Superior temporal gyrus (tissue), 1 donor: ENCODE results near the gene KIF6.

ENCODE experiments used
- DNase-seq: peaks from one replicate; pipeline ENCODE4 v3.0.0-alpha.2; 2016; ENCODE audit errors: extremely low spot score

KIF6 gene

DNA sequence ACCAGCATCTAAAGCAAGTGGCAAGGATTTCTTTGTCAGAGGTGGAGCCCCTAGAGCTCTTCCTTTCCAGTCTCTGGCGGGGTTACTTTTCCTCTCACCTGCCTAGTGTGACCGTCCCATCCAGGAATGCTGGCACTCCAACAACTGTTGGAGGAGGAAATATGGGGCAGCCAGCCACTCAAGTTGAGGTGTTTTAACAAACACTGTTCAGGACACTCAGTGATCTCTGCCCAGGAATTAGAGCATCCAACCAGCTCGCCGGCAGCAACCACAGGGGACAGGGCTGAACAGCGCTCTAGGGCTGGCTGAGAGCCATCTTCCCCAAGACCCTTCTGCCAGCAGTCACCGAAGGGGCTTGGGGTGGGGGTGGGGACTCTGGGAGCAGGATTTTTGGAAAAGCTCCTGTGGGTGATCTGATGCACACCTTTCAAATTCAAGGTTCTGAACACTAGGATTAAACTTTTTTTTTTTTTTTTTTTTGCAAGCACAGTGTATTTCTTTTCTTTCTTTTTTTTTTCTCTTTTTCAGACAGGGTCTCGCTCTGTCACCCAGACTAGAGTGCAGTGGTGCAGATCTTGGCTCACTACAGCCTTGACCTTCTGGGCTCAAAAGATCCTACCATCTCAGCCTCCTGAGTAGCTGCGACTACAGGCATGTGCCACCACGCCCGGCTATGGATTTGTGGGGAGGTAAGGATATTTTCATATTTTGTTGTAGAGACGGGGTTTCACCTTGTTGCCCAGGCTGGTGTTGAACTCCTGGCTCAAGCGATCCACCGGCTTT is 374.3 kb downstream of the KIF6 start:
- DNase-seq = no peak

DNA sequence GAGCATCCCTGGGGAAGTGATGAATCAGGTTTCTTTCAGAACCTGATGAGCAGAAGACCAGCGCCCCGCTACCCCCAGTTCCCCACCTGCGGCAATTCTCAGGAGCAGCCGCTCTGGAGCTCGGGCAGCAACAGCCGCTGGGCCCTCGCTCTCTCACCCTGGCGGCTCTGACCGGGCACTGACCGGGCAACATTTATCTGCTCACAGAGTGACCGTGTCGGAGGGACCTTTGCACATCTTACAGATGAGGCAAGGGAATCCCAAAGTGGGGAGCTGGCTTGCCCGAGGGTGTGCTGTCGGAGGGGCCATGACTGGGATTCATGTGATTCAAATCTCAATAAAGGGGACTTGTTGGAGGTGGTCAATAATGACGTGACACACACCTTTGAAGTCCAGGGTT is 376.5 kb downstream of the KIF6 start:
- DNase-seq = no peak

GRCh38 chr6:39347906-39348585 is 377.2 kb downstream of the KIF6 start:
- DNase-seq = peak; percentile 88

DNA sequence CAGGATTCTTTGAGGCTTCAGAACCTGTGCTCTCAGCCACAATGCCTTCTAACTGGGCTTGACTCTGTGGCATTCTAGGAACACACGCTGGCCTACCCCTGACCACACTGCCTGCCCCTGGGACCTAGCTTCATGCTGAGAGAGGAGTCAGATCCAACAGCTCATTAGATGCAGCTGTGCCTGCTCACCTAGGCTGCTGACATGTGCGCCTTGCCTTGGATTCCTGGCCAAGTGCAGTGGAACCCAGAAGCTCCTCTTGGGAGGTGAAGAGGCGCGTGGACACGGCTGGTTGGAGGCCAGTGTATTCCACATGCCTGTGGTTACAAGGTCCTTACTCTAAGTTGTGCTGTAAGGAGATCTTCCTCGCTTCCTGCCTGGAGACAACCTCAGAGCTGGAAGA is 378.0 kb downstream of the KIF6 start:
- no peak for DNase-seq

DNA sequence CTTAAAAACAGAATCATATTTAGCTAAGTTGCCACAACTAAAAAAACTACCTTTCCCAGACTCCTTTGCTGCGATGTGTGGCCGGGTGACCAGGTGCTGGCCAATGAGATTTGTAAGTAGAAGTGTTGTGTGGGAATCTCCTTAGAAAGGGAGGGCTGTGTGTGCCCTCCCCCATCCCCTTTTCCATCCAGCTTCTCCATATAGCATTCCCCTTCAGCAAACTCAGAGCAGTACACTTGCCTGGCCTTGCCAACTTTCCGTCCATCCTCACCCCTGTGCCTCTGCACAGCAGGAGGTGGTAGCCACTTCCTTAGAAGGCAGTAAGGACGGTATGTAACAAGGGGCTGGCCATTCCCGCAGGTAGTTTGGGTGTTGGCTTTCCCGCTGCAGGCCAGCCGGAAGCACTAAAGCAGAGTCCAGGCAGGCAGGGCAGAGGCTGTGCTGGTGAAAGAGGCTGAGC is 380.4 kb downstream of the KIF6 start:
- DNase-seq = no peak

DNA sequence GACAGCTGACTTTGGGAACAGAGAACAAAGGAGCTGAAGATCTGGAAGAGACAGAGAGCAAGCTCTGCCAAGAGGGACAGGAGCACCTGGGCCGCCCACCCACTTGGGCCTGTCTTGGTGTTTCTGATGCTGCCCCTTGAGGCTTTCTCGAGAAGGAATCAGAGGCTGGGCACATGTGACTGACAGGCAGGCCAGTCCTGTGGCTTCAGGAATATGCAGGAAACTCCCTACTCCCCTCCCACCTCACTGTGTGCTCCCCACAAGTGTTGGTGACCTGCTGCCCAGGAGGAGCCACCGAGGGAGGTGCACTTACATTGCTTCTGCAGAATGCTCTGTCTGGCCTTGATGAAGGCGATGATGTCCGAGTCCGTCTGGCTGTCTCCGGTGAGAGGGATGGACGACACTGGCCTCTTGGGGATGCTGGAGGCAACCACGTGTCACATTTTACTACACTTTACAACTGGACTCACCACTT is 381.8 kb downstream of the KIF6 start:
- DNase-seq = no peak

DNA sequence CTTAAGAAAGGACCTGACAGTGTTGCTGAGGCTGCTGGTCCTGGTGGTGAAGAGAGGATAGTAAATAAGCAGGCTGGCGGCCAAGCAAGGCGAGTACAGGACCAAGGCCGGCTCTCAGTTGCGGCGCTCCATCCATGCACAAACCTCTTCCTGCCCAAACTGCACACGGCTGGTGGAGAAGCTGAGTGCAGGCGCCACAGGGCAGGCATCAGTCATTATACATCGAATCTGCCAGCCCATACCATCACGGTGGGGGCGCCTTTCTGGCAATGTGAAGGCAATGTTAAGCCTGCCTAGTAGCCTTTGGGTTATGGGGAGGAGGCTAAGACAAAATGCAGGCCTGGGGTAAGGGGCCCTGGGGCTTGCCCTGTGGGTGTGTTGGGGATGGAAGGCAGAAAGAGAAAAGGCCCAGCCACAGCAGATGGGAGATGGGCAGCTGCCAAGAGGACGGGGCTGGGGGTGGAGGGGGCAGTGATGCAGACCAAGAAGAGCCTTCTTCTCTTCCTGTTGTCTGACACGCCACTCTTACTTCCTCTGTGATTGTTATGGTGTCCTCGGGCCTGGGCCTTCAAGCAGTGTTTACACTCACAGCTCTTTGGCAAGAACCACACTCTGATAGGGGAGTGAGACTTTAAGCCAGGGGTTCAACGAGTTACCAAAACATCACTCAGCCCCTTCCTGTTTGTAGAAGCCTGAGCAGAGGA is 382.4 kb downstream of the KIF6 start:
- no peak for DNase-seq

GRCh38 chr6:39341937-39342336 is 383.3 kb downstream of the KIF6 start:
- no peak for DNase-seq

GRCh38 chr6:39341352-39341751 is 383.9 kb downstream of the KIF6 start:
- no peak for DNase-seq

- no peak for DNase-seq
Observed at GRCh38 chr6:39339868-39340550, 385.2 kb downstream of the KIF6 start.

DNA sequence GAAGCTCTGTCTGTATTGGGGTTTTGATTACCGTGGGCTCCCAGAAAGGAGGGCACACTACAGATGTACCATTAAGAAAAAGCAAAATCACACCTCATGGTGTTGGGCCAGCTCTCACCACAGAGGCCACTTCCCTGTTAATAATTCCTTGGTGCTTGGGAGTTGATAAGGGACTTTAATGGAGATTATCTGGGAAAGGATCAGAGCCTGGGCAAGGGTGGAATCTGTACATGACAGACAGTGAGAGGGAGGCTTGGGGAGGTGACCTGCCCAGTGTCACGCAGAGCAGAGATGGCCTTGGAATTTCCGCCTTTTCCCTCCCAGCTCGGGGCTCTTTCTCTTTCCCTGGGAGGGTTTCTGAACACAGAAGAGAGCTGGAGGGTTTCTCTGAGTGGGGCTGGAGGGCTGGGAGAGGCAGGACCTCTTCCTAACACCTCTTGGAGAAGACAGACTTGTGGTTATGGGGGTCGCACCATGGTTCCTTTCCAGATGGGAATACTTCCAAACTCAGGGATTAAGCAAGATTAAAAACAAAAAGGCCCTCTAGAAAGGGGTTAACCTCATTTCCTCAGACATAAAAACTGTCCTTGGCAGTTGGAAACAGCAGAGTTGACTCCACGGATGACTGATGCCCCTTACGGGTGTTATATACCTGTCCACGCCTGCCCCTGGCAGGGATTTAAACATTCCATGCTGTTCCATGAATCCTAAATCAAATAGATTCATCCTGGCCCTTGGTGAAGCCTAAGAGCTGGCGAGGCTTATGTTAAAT is 385.9 kb downstream of the KIF6 start:
- no peak for DNase-seq

GRCh38 chr6:39338397-39338796 is 386.8 kb downstream of the KIF6 start:
- no peak for DNase-seq

- no peak for DNase-seq
Observed at GRCh38 chr6:39335780-39336545, 389.2 kb downstream of the KIF6 start.

GRCh38 chr6:39333644-39334438 is 391.4 kb downstream of the KIF6 start:
- no peak for DNase-seq

DNA sequence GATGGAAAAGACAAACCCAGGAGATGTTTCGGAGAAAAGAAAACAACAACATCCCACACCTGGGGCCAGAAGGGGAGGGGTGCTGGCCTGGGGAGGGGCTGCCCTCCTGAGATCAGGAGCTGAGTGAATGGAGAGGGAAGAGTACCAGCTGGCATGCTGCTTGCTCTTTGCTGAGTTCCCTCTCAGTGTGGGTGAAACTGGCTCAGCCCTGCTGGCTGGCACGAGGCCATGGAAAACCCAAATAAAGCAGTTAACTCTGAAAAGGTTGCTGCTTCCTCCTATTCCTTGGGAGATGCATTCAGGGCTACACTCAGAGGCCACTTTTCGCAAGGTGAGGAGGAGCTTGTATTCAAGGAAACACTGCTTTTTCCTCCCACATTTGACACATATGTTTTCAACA is 394.7 kb downstream of the KIF6 start:
- peak; percentile 70 for DNase-seq

DNA sequence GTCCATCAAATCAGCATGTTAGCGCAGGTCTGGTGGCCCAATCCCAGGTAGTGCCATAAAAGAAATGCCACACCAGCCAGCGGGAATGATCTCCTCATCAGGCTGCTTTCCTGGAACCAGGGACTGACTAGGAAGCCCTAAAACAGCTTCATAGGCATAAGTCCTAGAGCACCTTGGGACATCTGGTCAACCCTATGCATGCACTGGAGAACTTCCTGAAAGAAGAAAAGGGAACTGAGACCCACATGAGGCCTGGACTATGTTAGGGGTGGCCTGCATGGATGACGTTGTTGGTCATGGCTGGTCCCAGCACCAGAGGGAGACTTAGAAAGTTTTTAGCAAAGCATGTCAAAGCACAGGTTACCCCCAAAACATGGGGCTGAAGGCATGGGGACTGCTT is 395.2 kb downstream of the KIF6 start:
- DNase-seq = no peak

GRCh38 chr6:39328066-39328465 is 397.1 kb downstream of the KIF6 start:
- no peak for DNase-seq

GRCh38 chr6:39327507-39327906 is 397.7 kb downstream of the KIF6 start:
- DNase-seq = no peak

GRCh38 chr6:39322306-39322850 is 402.8 kb downstream of the KIF6 start, which contains the start of gene KCNK16:
Gene KCNK16 (minus strand): TSS chr6:39322702. CDS start chr6:39322540, 162 bp downstream.
- no peak for DNase-seq
